CD4-positive, CD25-positive, alpha-beta regulatory T cell (primary cell): ENCODE measurements around the gene BCORL1. TPM values are rescaled to one million over a fixed set of nuclear protein-coding genes. Genes with fewer than 3 reads are reported as not detected.
A peak's percentile ranks its signal among the peaks of the same experiment; 100 is the strongest.

Source experiments
- ATAC-seq, 2 donors: fragments of 150-1000 bp; cut with Tn5 transposase; one replicate each; pipeline ENCODE4 v1.10.0; 2021; ENCODE audit warnings: low read depth in 2 of 2, moderate number of reproducible peaks in 2 of 2, moderate library complexity in 1 of 2
- DNase-seq, 3 donors: peaks; one replicate each; pipeline versions ENCODE4 v3.0.0 to v3.0.0-alpha.2; 2012 to 2022; ENCODE audit warnings: mixed read lengths in 1 of 3
- H3K27ac ChIP-seq: one replicate; pipeline ENCODE4 v1.7.0; 2013; ENCODE audit warnings: mild to moderate bottlenecking, low read length; ENCODE audit not compliant: insufficient read depth, poor library complexity, severe bottlenecking
- H3K27me3 ChIP-seq: one replicate; pipeline ENCODE4 v1.7.0; 2013; ENCODE audit warnings: low read length; ENCODE audit not compliant: control insufficient read depth, insufficient read depth
- H3K36me3 ChIP-seq: one replicate; pipeline ENCODE4 v1.7.0; 2013; ENCODE audit warnings: mild to moderate bottlenecking, low read length, moderate library complexity; ENCODE audit not compliant: control insufficient read depth, insufficient read depth
- H3K4me1 ChIP-seq: 2 replicates; pipeline ENCODE4 v1.7.0; 2013; ENCODE audit warnings: mild to moderate bottlenecking, low read length; ENCODE audit not compliant: insufficient read depth, control insufficient read depth, poor library complexity, severe bottlenecking
- H3K4me3 ChIP-seq: one replicate; pipeline ENCODE4 v1.7.0; 2013; ENCODE audit warnings: low read depth, mild to moderate bottlenecking, low read length, moderate library complexity
- H3K9me3 ChIP-seq, 2 experiments: 1 replicate in 1 of 2; 2 replicates in 1 of 2; pipeline ENCODE4 v1.7.0; 2013; ENCODE audit warnings: low read length in 2 of 2, mild to moderate bottlenecking in 1 of 2, moderate library complexity in 1 of 2; ENCODE audit not compliant: control insufficient read depth in 2 of 2
- H3K27ac Mint-ChIP-seq, 3 donors: one replicate each; pipeline ENCODE4 v1.8.0; 2020 to 2022; ENCODE audit warnings: mild to moderate bottlenecking in 3 of 3, mixed read lengths in 3 of 3, moderate library complexity in 2 of 3
- H3K27me3 Mint-ChIP-seq: one replicate; pipeline ENCODE4 v1.8.0; 2022; ENCODE audit warnings: mild to moderate bottlenecking, mixed read lengths
- H3K36me3 Mint-ChIP-seq: one replicate; pipeline ENCODE4 v1.8.0; 2020; ENCODE audit warnings: mixed read lengths
- H3K4me1 Mint-ChIP-seq, 4 donors: one replicate each; pipeline ENCODE4 v1.8.0; 2020 to 2022; ENCODE audit warnings: mixed read lengths in 4 of 4, mild to moderate bottlenecking in 1 of 4
- H3K4me3 Mint-ChIP-seq, 4 donors: one replicate each; pipeline ENCODE4 v1.8.0; 2020 to 2022; ENCODE audit warnings: mild to moderate bottlenecking in 4 of 4, mixed read lengths in 4 of 4, moderate library complexity in 3 of 4
- H3K9me3 Mint-ChIP-seq, 7 donors: one replicate each; pipeline ENCODE4 v1.8.0; 2020 to 2022; ENCODE audit warnings: mixed read lengths in 7 of 7, mild to moderate bottlenecking in 3 of 7, moderate library complexity in 2 of 7
- polyA plus RNA-seq, 4 donors: library from polyadenylated mRNA; unstranded; fragments of 300-500 nt; fragmentation: Illumina TruSeq; gene quantifications; one replicate each; pipeline ENCODE4 v1.2.3, GENCODE V29; 2021
- total RNA-seq: library from RNA; stranded (reverse); gene quantifications from one replicate; pipeline ENCODE4 v1.2.3, GENCODE V29; 2022

BCORL1 gene
- total and polyA plus RNA-seq, 5 donors from 2014 or later, result 0.13 to 5.5 (median 1.6) TPM

DNA sequence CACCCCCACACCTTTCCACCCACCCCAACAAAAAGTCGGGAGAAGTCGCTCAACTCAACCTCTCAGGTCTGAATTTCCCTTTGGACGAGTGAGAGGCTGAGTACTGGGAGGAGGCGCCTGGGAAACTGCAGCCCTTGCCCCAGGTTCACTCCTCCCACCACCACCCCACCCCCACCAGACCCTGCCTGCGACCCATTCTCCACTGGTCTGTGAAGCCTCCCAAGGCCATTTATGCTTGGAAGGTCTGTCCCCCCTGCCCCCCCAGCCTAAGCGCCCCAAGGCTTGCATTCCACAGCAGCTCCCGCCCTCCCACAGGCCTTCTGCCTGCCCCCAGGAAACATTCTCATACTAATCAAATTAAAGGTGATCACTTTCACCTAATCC is 100.7 kb downstream of the BCORL1 start:
- peaks cover 81% of the 10 kb centered on the region for H3K4me1 ChIP-seq
- H3K4me3 Mint-ChIP-seq, result peak overlapping the region; percentile 91 to 98 (median 92)
- H3K27ac ChIP-seq, result peak overlapping the region; percentile 77
- no peaks in the 10 kb centered on the region for H3K27me3 Mint-ChIP-seq
- H3K9me3 Mint-ChIP-seq, result no peaks in the 10 kb centered on the region
- H3K27ac Mint-ChIP-seq, result peak overlapping the region; percentile 92 to 98 (median 94)
- H3K9me3 ChIP-seq, result no peaks in the 10 kb centered on the region
- DNase-seq, result no peak
- peaks cover 0 to 80% (median 29%) of the 10 kb centered on the region in 4 donors for H3K4me1 Mint-ChIP-seq
- ATAC-seq, result no peak
- H3K27me3 ChIP-seq, result no peaks in the 10 kb centered on the region
- peaks cover 8% of the 10 kb centered on the region for H3K36me3 ChIP-seq
- peak overlapping the region; percentile 90 for H3K4me3 ChIP-seq
- peaks cover 7% of the 10 kb centered on the region for H3K36me3 Mint-ChIP-seq

DNA sequence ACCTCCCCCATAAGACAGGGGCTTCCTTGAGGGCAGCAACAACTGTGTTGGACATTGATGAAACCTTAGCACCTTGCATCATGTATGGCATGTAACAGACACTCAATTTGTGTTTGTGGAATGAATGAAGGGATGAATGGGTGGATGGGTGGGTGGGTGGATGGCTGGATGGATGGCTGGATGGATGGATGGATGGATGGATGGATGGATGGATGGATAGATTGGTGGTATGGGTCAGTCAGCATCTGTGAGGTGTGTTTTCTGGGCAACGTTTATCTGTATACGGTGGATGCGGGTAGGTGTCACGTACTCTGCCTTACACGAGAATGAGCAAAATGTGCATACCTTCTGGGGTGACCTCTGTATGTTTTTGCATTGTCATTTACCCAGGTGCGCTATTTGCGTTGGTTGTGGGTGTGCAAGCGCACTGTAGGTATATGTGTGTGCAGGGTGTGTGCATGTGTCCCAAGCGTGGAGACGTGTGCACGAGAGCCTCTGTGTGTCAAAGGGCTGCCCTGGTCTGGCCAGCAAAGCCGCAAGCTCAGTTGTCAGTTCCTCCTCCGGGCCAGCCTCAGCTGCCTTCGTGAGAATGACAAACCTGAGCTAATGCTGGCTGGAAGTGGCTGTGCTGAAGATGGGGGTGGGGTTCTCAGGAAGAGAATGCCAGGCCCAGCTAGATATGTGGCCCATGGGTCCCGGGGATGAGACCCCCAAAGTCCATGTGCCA is 101.4 kb downstream of the BCORL1 start:
- DNase-seq (peak in 1 of 3 donors; percentile 38), ATAC-seq (no peak)
- H3K27ac ChIP-seq, result peak overlapping the region; percentile 77
- H3K36me3 ChIP-seq, result peaks cover 8% of the 10 kb centered on the region
- H3K4me3 Mint-ChIP-seq, result peak overlapping the region; percentile 91 to 94 (median 92)
- H3K4me3 ChIP-seq, result peak overlapping the region; percentile 90
- no peaks in the 10 kb centered on the region for H3K9me3 Mint-ChIP-seq
- no peaks in the 10 kb centered on the region for H3K27me3 Mint-ChIP-seq
- H3K27ac Mint-ChIP-seq, result peak overlapping the region; percentile 72 to 98 (median 82)
- peaks cover 0 to 87% (median 30%) of the 10 kb centered on the region in 4 donors for H3K4me1 Mint-ChIP-seq
- no peaks in the 10 kb centered on the region for H3K9me3 ChIP-seq
- H3K4me1 ChIP-seq, result peaks cover 84% of the 10 kb centered on the region
- H3K27me3 ChIP-seq, result no peaks in the 10 kb centered on the region
- H3K36me3 Mint-ChIP-seq, result peaks cover 7% of the 10 kb centered on the region

GRCh38 chrX:130084631-130085237 is 102.3 kb downstream of the BCORL1 start:
- DNase-seq, result no peak
- H3K27ac Mint-ChIP-seq, result peak overlapping the region; percentile 72 to 86 (median 82)
- H3K27me3 Mint-ChIP-seq, result no peaks in the 10 kb centered on the region
- Histone ChIP-seq H3K36me3 (peaks cover 8% of the 10 kb centered on the region), H3K27me3 (no peaks in the 10 kb centered on the region), H3K4me3 (peak overlapping the region; percentile 90), H3K27ac (peak overlapping the region; percentile 76), H3K4me1 (peaks cover 88% of the 10 kb centered on the region), H3K9me3 (no peaks in the 10 kb centered on the region)
- ATAC-seq, result no peak
- no peaks in the 10 kb centered on the region for H3K9me3 Mint-ChIP-seq
- H3K36me3 Mint-ChIP-seq, result peaks cover 4% of the 10 kb centered on the region
- H3K4me3 Mint-ChIP-seq, result peak overlapping the region; percentile 91 to 94 (median 92)
- peaks cover 0 to 90% (median 28%) of the 10 kb centered on the region in 4 donors for H3K4me1 Mint-ChIP-seq

- Histone ChIP-seq H3K4me1 (peaks cover 85% of the 10 kb centered on the region), H3K27me3 (no peaks in the 10 kb centered on the region), H3K36me3 (peaks cover 4% of the 10 kb centered on the region), H3K27ac (peak overlapping the region; percentile 76), H3K4me3 (peak overlapping the region; percentile 90), H3K9me3 (no peaks in the 10 kb centered on the region)
- H3K27me3 Mint-ChIP-seq, result no peaks in the 10 kb centered on the region
- H3K9me3 Mint-ChIP-seq, result no peaks in the 10 kb centered on the region
- H3K36me3 Mint-ChIP-seq, result peaks cover 3% of the 10 kb centered on the region
- peaks cover 0 to 90% (median 29%) of the 10 kb centered on the region in 4 donors for H3K4me1 Mint-ChIP-seq
- no peak for ATAC-seq
- no peak for DNase-seq
- H3K4me3 Mint-ChIP-seq, result peak overlapping the region; percentile 91 to 94 (median 92)
- H3K27ac Mint-ChIP-seq, result peak overlapping the region; percentile 88 to 92 (median 92)
Measured at GRCh38 chrX:130085551-130086446, 103.4 kb downstream of the BCORL1 start.

DNA sequence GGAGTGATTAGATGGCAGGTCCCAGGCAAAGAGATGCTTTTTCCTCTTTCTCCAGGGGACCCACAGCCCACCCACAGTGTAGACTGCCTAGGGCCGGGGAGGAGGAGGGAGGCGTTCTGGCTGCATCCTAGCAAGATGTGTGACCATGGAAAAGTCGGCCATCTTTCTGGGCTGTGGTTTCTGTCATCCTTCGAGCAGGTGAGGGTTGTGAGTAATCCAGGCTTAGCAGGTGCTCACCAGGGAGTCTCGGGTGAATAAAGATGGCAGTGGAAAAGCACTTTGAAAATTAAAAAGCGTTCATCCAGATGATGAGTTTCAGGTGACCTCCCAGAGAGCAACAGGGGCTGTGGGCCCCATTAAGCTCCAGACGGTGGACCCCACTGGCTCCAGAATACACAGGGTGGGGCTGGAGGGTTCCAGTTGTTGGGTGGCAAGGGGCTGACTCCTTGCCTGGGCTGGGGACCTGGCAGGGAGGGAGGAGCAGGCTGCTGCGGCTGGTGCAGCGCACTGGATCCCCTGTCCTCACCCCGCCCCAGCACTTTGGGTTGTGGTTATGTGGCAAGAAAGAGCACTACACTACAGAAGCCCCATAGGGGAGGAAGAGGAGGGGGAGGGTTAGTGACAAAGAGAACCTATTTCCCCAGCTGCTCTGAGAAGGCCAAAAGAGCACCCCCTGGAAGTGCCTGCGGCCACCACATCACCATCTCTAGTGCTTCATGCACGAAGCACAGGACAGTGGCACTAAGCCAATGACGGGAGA is 104.2 kb downstream of the BCORL1 start:
- Mint-ChIP-seq H3K4me1 (peaks cover 0 to 86% (median 24%) of the 10 kb centered on the region in 4 donors), H3K36me3 (peaks cover 3% of the 10 kb centered on the region), H3K4me3 (peak overlapping the region; percentile 91 to 94 (median 92)), H3K27me3 (no peaks in the 10 kb centered on the region), H3K9me3 (no peaks in the 10 kb centered on the region), H3K27ac (peak overlapping the region; percentile 88 to 92 (median 92))
- Histone ChIP-seq H3K27ac (peak overlapping the region; percentile 76), H3K4me1 (peaks cover 84% of the 10 kb centered on the region), H3K36me3 (no peaks in the 10 kb centered on the region), H3K9me3 (no peaks in the 10 kb centered on the region), H3K27me3 (no peaks in the 10 kb centered on the region), H3K4me3 (peak overlapping the region; percentile 90)
- DNase-seq, result peak; percentile 56 to 89 (median 76)
- ATAC-seq, result peak; percentile 63 to 67

DNA sequence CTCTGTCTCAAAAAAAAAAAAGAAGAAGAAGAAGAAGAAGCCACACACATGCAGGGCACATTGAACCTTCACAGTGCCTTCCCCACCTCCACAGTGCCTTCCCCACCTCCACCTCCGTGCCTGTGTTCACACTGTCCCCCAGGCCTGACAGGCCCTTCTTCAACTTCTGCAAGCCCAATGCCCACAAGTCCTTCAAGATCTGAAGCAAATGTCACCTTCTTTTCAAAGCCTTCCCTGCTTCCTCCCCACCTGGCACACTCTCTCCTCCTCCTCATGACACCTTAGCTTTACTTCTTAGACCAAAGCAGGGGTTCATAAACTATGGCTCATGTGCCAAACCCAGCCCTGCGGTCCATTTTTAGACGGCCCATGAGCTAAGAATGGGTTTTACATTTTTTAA is 107.9 kb downstream of the BCORL1 start:
- peak overlapping the region; percentile 55 to 97 (median 86) for H3K27ac Mint-ChIP-seq
- Histone ChIP-seq H3K9me3 (no peaks in the 10 kb centered on the region), H3K27ac (no peak overlapping the region), H3K36me3 (no peaks in the 10 kb centered on the region), H3K4me3 (no peak overlapping the region), H3K4me1 (peaks cover 82% of the 10 kb centered on the region), H3K27me3 (no peaks in the 10 kb centered on the region)
- H3K9me3 Mint-ChIP-seq, result no peaks in the 10 kb centered on the region
- ATAC-seq, result no peak
- peak overlapping the region; percentile 19 to 85 (median 68) for H3K4me3 Mint-ChIP-seq
- peaks cover 3% of the 10 kb centered on the region for H3K36me3 Mint-ChIP-seq
- DNase-seq, result no peak
- H3K4me1 Mint-ChIP-seq, result peaks cover 4 to 85% (median 29%) of the 10 kb centered on the region in 4 donors
- H3K27me3 Mint-ChIP-seq, result no peaks in the 10 kb centered on the region
